HepG2 (cell line): ENCODE results near the gene PCNX4. TPM values are rescaled to one million over a fixed set of nuclear protein-coding genes. Genes with fewer than 3 reads are reported as not detected.

Experiments used
- ATAC-seq: fragments of 200-7000 bp; cut with Tn5 transposase; 3 replicates; pipeline ENCODE4 v1.9.1; 2020; ENCODE audit warnings: mild to moderate bottlenecking, moderate library complexity
- BruUV-seq: library from RNA; stranded (reverse); fragments of 400-500 nt; replicated peaks from 2 replicates; lab custom pipeline; 2021; lab: Mats Ljungman, UMichigan
- CTCF ChIA-PET: fragments of 300-600 bp; formaldehyde crosslinking; extraction: SDS; loops from one replicate; lab custom pipeline; 2021; ENCODE audit warnings: low total read pairs, inconsistent platforms, low intra/inter-chr PET ratio; lab: Yijun Ruan, JAX
- POLR2A ChIA-PET: fragments of 350-600 bp; sonication (Branson Sonifier 250); formaldehyde crosslinking; loops from one replicate; lab custom pipeline; 2020; ENCODE audit warnings: antibody characterized with exemption, inconsistent platforms; lab: Yijun Ruan, JAX
- DNase-seq: peaks from one replicate; pipeline ENCODE4 v3.0.0-alpha.2; 2015; ENCODE audit warnings: low spot score
- FAIRE-seq: peaks from 3 replicates; lab custom pipeline; 2011; peaks lifted over from hg19 to GRCh38; lab: Jason Lieb, UNC
- H2AFZ ChIP-seq: one replicate; pipeline ENCODE4 v1.6.1; 2011; ENCODE audit warnings: low read length, inconsistent platforms
- H3K27ac ChIP-seq: fragments of 300-600 bp; 3 replicates; pipeline ENCODE4 v1.8.0; 2011; ENCODE audit warnings: mixed run types, mild to moderate bottlenecking, mixed read lengths, low read length, inconsistent platforms; ENCODE audit not compliant: insufficient read depth; ENCODE audit errors: extremely low read length
- H3K27me3 ChIP-seq, 2 experiments: fragments of 200-600 bp in 1 of 2; 2 replicates in 1 of 2; 3 replicates in 1 of 2; pipeline versions ENCODE4 v1.6.0 to v1.8.0; 2011; ENCODE audit warnings: low read length in 2 of 2, mild to moderate bottlenecking in 2 of 2, moderate library complexity in 2 of 2, inconsistent platforms in 1 of 2; ENCODE audit not compliant: insufficient read depth in 2 of 2, control insufficient read depth in 1 of 2
- H3K36me3 ChIP-seq, 2 experiments: fragments of 200-600 bp in 1 of 2; replicated peaks in 1 of 2; 2 replicates in 1 of 2; 3 replicates in 1 of 2; pipeline versions ENCODE4 v1.5.1 to v1.8.0; 2011; ENCODE audit warnings: low read length in 2 of 2, inconsistent platforms in 1 of 2; ENCODE audit not compliant: insufficient read depth in 2 of 2, control insufficient read depth in 1 of 2
- H3K4me1 ChIP-seq: 2 replicates; pipeline ENCODE4 v1.5.1; 2012; ENCODE audit warnings: low read length, inconsistent platforms; ENCODE audit not compliant: insufficient read depth
- H3K4me2 ChIP-seq: 2 replicates; pipeline ENCODE4 v1.6.0; 2011; ENCODE audit warnings: low read depth, low read length, inconsistent platforms
- H3K4me3 ChIP-seq, 3 experiments: fragments of 200-600 bp in 1 of 3; sonication (generic), shearing (Covaris generic) in 1 of 3; replicated peaks in 1 of 3; 2 replicates each; pipeline ENCODE4 v1.5.1; 2011 to 2016; ENCODE audit warnings: low read length in 3 of 3, inconsistent platforms in 2 of 3, low read depth in 2 of 3, mild to moderate bottlenecking in 2 of 3, control low read depth in 1 of 3, mixed read lengths in 1 of 3; ENCODE audit not compliant: insufficient read depth in 1 of 3
- H3K79me2 ChIP-seq: one replicate; pipeline ENCODE4 v1.6.1; 2011; ENCODE audit warnings: low read length, inconsistent platforms; ENCODE audit not compliant: insufficient read depth
- H3K9ac ChIP-seq: 2 replicates; pipeline ENCODE4 v1.6.0; 2011; ENCODE audit warnings: mild to moderate bottlenecking, low read depth, low read length, inconsistent platforms; ENCODE audit not compliant: insufficient read depth
- H3K9me3 ChIP-seq: 2 replicates; pipeline ENCODE4 v1.5.1; 2012; ENCODE audit warnings: mild to moderate bottlenecking, low read length
- H4K20me1 ChIP-seq: 2 replicates; pipeline ENCODE4 v1.6.0; 2011; ENCODE audit warnings: inconsistent platforms, mild to moderate bottlenecking, low read length, moderate library complexity; ENCODE audit not compliant: insufficient read depth
- FUBP1 ChIP-seq: sonication (generic); formaldehyde crosslinking; IDR thresholded peaks from 2 replicates; pipeline ENCODE4 v1.5.1; 2020; ENCODE audit warnings: missing genetic modification reagents, mild to moderate bottlenecking, borderline replicate concordance
- GPN1 ChIP-seq: sonication (generic); formaldehyde crosslinking; IDR thresholded peaks from 2 replicates; pipeline ENCODE4 v1.5.1; 2020; ENCODE audit warnings: missing genetic modification reagents, borderline replicate concordance
- KLF11 ChIP-seq: IDR thresholded peaks from 2 replicates; pipeline ENCODE4 v1.6.1; 2016; ENCODE audit warnings: missing compliant biosample characterization
- PCBP1 ChIP-seq: fragments of 200-400 bp; formaldehyde crosslinking; IDR thresholded peaks from 2 replicates; pipeline ENCODE4 v1.6.1; 2017; ENCODE audit warnings: mild to moderate bottlenecking, low read depth, low read length, borderline replicate concordance
- ZFY ChIP-seq: sonication (generic); formaldehyde crosslinking; IDR thresholded peaks from 2 replicates; pipeline ENCODE4 v1.4.0; 2020; ENCODE audit warnings: missing genetic modification reagents
- ZNF280D ChIP-seq: sonication (generic); formaldehyde crosslinking; IDR thresholded peaks from 2 replicates; pipeline ENCODE4 v1.5.1; 2020; ENCODE audit warnings: mild to moderate bottlenecking, missing genetic modification reagents
- ZNF589 ChIP-seq: sonication (generic); formaldehyde crosslinking; conservative IDR thresholded peaks from 2 replicates; pipeline ENCODE4 v1.8.0; 2022; ENCODE audit warnings: mild to moderate bottlenecking, moderate library complexity, missing genetic modification reagents
- ZNF670 ChIP-seq: sonication (generic); formaldehyde crosslinking; IDR thresholded peaks from 2 replicates; pipeline ENCODE4 v1.8.0; 2022; ENCODE audit warnings: mild to moderate bottlenecking, missing genetic modification reagents, borderline replicate concordance
- WGBS: methylation state at CpG from one replicate; pipeline ENCODE4 v1.1.6; 2017; ENCODE audit warnings: low lambda C conversion rate; 5-methylcytosine and 5-hydroxymethylcytosine counted together
- in situ Hi-C: cut with HindIII; loops from 2 replicates; pipeline ENCODE4 v1.10.0; 2017; ENCODE audit warnings: low pct_unique_long_range_greater_than_20kb; ENCODE audit not compliant: extremely low pct_ligation_motif_present
- intact Hi-C: fragments of 100-400 bp; cut with micrococcal nuclease; formaldehyde crosslinking; loops from one replicate; pipeline ENCODE4 v1.10.0; 2022; ENCODE audit not compliant: unreplicated experiment
- polyA plus RNA-seq, 8 experiments: library from polyadenylated mRNA; depleted of rRNA in 3 of 8; stranded (reverse) in 7 of 8; unstranded in 1 of 8; fragments of >200 nt; fragmentation: Illumina TruSeq in 4 of 8; extraction: Trizol in 4 of 8; gene quantifications; 2 replicates each; pipeline versions ENCODE4 v1.2.1 to v1.2.3, GENCODE V29; 2011 to 2016; ENCODE audit warnings: low read depth in 4 of 8, missing spikeins in 1 of 8, mixed read lengths in 1 of 8; ENCODE audit not compliant: insufficient read depth in 1 of 8
- total RNA-seq, 5 experiments: library from RNA; depleted of rRNA; stranded (reverse); fragments of >200 nt; fragmentation: Illumina TruSeq; extraction: Trizol; gene quantifications; 2 replicates each; pipeline ENCODE4 v1.2.3, GENCODE V29; 2016; ENCODE audit warnings: low read depth in 1 of 5
- TF ChIP-seq, protein P1 (sequence below): sonication (generic); formaldehyde crosslinking; IDR thresholded peaks from 2 replicates; pipeline ENCODE4 v1.4.0; 2020; ENCODE audit warnings: low read depth, mild to moderate bottlenecking, missing genetic modification reagents
- TF ChIP-seq, protein P2 (sequence below): sonication (generic); formaldehyde crosslinking; IDR thresholded peaks from 2 replicates; pipeline ENCODE4 v1.5.1; 2020; ENCODE audit warnings: mild to moderate bottlenecking, missing genetic modification reagents, borderline replicate concordance

PCNX4 gene
- total and polyA plus RNA-seq, 2 of the 13 experiments (the other 11 are each of a cell fraction or from before 2014, with no cell fraction given): 28.6 to 43.0 TPM

- Histone ChIP-seq H3K9ac (no peak overlapping the region), H2AFZ (no peak overlapping the region), H4K20me1 (no peaks in the 10 kb centered on the region), H3K4me1 (peaks cover 33% of the 10 kb centered on the region), H3K36me3 (peaks cover 7 to 13% of the 10 kb centered on the region in 2 experiments; a peak in 4 of 5 replicates), H3K4me3 (no peak overlapping the region), H3K79me2 (peaks cover 82% of the 10 kb centered on the region), H3K4me2 (no peak overlapping the region), H3K9me3 (no peaks in the 10 kb centered on the region), H3K27me3 (peaks cover 0 to 3% of the 10 kb centered on the region in 2 experiments; a peak in 1 of 5 replicates), H3K27ac (peak overlapping the region; percentile 3)
- POLR2A ChIA-PET: no interaction called here
- WGBS: 67% methylated on average over 3 of the region's 3 CpGs
- ATAC-seq (no peak), FAIRE-seq (no peak), DNase-seq (no peak)
- intact Hi-C loops (no loop called here), in situ Hi-C loops (no loop called here)
- BruUV-seq: no TSS peak
- no peak for TF ChIP-seq GPN1
- no peak for TF ChIP-seq ZNF670 (CRISPR knock-in tag)
- TF ChIP-seq ZFY (CRISPR knock-in tag): no peak
- TF ChIP-seq PCBP1: no peak
- no peak for TF ChIP-seq FUBP1 (CRISPR knock-in tag)
- TF ChIP-seq ZNF280D (CRISPR knock-in tag): no peak
- TF ChIP-seq, protein P1, sequence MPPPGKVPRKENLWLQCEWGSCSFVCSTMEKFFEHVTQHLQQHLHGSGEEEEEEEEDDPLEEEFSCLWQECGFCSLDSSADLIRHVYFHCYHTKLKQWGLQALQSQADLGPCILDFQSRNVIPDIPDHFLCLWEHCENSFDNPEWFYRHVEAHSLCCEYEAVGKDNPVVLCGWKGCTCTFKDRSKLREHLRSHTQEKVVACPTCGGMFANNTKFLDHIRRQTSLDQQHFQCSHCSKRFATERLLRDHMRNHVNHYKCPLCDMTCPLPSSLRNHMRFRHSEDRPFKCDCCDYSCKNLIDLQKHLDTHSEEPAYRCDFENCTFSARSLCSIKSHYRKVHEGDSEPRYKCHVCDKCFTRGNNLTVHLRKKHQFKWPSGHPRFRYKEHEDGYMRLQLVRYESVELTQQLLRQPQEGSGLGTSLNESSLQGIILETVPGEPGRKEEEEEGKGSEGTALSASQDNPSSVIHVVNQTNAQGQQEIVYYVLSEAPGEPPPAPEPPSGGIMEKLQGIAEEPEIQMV (CRISPR knock-in tag): no peak
- TF ChIP-seq, protein P2, sequence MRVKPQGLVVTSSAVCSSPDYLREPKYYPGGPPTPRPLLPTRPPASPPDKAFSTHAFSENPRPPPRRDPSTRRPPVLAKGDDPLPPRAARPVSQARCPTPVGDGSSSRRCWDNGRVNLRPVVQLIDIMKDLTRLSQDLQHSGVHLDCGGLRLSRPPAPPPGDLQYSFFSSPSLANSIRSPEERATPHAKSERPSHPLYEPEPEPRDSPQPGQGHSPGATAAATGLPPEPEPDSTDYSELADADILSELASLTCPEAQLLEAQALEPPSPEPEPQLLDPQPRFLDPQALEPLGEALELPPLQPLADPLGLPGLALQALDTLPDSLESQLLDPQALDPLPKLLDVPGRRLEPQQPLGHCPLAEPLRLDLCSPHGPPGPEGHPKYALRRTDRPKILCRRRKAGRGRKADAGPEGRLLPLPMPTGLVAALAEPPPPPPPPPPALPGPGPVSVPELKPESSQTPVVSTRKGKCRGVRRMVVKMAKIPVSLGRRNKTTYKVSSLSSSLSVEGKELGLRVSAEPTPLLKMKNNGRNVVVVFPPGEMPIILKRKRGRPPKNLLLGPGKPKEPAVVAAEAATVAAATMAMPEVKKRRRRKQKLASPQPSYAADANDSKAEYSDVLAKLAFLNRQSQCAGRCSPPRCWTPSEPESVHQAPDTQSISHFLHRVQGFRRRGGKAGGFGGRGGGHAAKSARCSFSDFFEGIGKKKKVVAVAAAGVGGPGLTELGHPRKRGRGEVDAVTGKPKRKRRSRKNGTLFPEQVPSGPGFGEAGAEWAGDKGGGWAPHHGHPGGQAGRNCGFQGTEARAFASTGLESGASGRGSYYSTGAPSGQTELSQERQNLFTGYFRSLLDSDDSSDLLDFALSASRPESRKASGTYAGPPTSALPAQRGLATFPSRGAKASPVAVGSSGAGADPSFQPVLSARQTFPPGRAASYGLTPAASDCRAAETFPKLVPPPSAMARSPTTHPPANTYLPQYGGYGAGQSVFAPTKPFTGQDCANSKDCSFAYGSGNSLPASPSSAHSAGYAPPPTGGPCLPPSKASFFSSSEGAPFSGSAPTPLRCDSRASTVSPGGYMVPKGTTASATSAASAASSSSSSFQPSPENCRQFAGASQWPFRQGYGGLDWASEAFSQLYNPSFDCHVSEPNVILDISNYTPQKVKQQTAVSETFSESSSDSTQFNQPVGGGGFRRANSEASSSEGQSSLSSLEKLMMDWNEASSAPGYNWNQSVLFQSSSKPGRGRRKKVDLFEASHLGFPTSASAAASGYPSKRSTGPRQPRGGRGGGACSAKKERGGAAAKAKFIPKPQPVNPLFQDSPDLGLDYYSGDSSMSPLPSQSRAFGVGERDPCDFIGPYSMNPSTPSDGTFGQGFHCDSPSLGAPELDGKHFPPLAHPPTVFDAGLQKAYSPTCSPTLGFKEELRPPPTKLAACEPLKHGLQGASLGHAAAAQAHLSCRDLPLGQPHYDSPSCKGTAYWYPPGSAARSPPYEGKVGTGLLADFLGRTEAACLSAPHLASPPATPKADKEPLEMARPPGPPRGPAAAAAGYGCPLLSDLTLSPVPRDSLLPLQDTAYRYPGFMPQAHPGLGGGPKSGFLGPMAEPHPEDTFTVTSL (CRISPR knock-in tag): no peak
- no peak for TF ChIP-seq ZNF589
- TF ChIP-seq KLF11 (CRISPR knock-in tag): no peak
- CTCF ChIA-PET: no interaction called here
Measured at GRCh38 chr14:60095781-60096450, 4.2 kb downstream of the PCNX4 start.
